ENCODE results near the gene WDR55. TPM values are rescaled to one million over a fixed set of nuclear protein-coding genes. Genes with fewer than 3 reads are reported as not detected.

WDR55 gene
- total and polyA plus RNA-seq, 10 of the 15 experiments (the other 5 are each of a cell fraction or from before 2014, with no cell fraction given): 3.4 to 27.8 (median 20.3) TPM

DNA sequence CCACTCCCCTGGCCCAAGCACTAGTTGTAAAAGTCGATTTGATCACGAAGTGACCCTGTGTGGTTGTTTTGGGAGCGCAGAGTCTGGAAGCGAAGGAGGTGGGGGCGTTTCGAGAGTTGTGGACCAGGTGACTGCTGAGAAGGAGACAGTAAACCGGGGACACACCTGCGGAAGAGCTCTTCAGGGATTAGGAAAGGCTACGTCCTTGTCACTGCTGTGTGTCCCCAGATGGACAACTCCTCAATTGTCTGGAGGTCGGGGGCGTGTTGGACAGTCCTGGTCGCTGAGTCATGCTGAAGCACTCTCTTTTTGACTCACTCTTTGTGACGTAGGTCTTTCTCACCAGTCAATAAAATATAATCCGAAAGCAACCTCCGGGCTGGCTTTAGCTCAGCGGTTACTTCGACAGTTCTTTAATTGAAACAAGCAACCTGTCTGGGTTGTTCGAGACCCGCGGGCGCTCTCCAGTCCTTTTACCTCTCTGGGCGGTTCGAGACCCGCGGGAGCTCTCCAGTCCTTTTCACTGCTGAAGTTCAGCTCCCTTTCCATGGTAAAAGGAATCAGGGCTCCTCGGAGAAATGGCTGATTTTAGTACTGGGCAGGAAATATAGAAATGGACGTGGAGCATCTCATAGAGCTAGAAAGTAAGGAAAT lies 46.3 kb downstream of the WDR55 start (continued):
- TF ChIP-seq TARDBP (IDR thresholded peaks at IDR 0.05; ENCODE audit: borderline replicate concordance) (peak; percentile 99), MEF2A (IDR thresholded peaks at IDR 0.05; ENCODE audit: insufficient read depth, low read depth, low read length) (peak; percentile 77), ZSCAN29 (IDR thresholded peaks at IDR 0.05) (peak; percentile 95), PAX8 (IDR thresholded peaks at IDR 0.05) (no peak), IKZF1 (conservative IDR thresholded peaks at IDR 0.05) (peak; percentile 89), STAT1 (conservative IDR thresholded peaks at IDR 0.05) (peak; percentile 97), GATAD2B (conservative IDR thresholded peaks at IDR 0.05; ENCODE audit: low read depth) (peak; percentile 82), JUND (IDR thresholded peaks at IDR 0.05; ENCODE audit: low read depth, low read length) (peak; percentile 98), IRF4 (IDR thresholded peaks at IDR 0.05; ENCODE audit: low read depth, low read length) (peak; percentile 100), POU2F2 (IDR thresholded peaks at IDR 0.05; ENCODE audit: borderline replicate concordance, low read depth, low read length) (peak; percentile 73; the same call in 2 of the 3 replicates), ZNF217 (IDR thresholded peaks at IDR 0.05) (0 out of 2 replicates have a peak, but pooled peaks have one; percentile 72), BHLHE40 (IDR thresholded peaks at IDR 0.05; ENCODE audit: borderline replicate concordance in 1 of 2, low read depth in 2 of 2, low read length in 1 of 2) (peak; percentile 44 to 50; a peak in 1 of 4 replicates)
- TF ChIP-seq, protein P1, sequence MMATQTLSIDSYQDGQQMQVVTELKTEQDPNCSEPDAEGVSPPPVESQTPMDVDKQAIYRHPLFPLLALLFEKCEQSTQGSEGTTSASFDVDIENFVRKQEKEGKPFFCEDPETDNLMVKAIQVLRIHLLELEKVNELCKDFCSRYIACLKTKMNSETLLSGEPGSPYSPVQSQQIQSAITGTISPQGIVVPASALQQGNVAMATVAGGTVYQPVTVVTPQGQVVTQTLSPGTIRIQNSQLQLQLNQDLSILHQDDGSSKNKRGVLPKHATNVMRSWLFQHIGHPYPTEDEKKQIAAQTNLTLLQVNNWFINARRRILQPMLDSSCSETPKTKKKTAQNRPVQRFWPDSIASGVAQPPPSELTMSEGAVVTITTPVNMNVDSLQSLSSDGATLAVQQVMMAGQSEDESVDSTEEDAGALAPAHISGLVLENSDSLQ (IDR thresholded peaks at IDR 0.05): peak; percentile 60; the same call in 1 of the 2 replicates
- TF ChIP-seq, protein P2, sequence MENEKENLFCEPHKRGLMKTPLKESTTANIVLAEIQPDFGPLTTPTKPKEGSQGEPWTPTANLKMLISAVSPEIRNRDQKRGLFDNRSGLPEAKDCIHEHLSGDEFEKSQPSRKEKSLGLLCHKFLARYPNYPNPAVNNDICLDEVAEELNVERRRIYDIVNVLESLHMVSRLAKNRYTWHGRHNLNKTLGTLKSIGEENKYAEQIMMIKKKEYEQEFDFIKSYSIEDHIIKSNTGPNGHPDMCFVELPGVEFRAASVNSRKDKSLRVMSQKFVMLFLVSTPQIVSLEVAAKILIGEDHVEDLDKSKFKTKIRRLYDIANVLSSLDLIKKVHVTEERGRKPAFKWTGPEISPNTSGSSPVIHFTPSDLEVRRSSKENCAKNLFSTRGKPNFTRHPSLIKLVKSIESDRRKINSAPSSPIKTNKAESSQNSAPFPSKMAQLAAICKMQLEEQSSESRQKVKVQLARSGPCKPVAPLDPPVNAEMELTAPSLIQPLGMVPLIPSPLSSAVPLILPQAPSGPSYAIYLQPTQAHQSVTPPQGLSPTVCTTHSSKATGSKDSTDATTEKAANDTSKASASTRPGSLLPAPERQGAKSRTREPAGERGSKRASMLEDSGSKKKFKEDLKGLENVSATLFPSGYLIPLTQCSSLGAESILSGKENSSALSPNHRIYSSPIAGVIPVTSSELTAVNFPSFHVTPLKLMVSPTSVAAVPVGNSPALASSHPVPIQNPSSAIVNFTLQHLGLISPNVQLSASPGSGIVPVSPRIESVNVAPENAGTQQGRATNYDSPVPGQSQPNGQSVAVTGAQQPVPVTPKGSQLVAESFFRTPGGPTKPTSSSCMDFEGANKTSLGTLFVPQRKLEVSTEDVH (IDR thresholded peaks at IDR 0.05; ENCODE audit: low read depth, partially characterized antibody): peak; percentile 28
- TF ChIP-seq, protein P3, sequence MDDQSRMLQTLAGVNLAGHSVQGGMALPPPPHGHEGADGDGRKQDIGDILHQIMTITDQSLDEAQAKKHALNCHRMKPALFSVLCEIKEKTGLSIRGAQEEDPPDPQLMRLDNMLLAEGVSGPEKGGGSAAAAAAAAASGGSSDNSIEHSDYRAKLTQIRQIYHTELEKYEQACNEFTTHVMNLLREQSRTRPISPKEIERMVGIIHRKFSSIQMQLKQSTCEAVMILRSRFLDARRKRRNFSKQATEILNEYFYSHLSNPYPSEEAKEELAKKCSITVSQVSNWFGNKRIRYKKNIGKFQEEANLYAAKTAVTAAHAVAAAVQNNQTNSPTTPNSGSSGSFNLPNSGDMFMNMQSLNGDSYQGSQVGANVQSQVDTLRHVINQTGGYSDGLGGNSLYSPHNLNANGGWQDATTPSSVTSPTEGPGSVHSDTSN (IDR thresholded peaks at IDR 0.05; ENCODE audit: insufficient replicate concordance, low read depth, low read length): no peak
- TF ChIP-seq, protein P4, sequence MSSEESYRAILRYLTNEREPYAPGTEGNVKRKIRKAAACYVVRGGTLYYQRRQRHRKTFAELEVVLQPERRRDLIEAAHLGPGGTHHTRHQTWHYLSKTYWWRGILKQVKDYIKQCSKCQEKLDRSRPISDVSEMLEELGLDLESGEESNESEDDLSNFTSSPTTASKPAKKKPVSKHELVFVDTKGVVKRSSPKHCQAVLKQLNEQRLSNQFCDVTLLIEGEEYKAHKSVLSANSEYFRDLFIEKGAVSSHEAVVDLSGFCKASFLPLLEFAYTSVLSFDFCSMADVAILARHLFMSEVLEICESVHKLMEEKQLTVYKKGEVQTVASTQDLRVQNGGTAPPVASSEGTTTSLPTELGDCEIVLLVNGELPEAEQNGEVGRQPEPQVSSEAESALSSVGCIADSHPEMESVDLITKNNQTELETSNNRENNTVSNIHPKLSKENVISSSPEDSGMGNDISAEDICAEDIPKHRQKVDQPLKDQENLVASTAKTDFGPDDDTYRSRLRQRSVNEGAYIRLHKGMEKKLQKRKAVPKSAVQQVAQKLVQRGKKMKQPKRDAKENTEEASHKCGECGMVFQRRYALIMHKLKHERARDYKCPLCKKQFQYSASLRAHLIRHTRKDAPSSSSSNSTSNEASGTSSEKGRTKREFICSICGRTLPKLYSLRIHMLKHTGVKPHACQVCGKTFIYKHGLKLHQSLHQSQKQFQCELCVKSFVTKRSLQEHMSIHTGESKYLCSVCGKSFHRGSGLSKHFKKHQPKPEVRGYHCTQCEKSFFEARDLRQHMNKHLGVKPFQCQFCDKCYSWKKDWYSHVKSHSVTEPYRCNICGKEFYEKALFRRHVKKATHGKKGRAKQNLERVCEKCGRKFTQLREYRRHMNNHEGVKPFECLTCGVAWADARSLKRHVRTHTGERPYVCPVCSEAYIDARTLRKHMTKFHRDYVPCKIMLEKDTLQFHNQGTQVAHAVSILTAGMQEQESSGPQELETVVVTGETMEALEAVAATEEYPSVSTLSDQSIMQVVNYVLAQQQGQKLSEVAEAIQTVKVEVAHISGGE (CRISPR knock-in tag; IDR thresholded peaks at IDR 0.05): no peak
- TF ChIP-seq, protein P5, sequence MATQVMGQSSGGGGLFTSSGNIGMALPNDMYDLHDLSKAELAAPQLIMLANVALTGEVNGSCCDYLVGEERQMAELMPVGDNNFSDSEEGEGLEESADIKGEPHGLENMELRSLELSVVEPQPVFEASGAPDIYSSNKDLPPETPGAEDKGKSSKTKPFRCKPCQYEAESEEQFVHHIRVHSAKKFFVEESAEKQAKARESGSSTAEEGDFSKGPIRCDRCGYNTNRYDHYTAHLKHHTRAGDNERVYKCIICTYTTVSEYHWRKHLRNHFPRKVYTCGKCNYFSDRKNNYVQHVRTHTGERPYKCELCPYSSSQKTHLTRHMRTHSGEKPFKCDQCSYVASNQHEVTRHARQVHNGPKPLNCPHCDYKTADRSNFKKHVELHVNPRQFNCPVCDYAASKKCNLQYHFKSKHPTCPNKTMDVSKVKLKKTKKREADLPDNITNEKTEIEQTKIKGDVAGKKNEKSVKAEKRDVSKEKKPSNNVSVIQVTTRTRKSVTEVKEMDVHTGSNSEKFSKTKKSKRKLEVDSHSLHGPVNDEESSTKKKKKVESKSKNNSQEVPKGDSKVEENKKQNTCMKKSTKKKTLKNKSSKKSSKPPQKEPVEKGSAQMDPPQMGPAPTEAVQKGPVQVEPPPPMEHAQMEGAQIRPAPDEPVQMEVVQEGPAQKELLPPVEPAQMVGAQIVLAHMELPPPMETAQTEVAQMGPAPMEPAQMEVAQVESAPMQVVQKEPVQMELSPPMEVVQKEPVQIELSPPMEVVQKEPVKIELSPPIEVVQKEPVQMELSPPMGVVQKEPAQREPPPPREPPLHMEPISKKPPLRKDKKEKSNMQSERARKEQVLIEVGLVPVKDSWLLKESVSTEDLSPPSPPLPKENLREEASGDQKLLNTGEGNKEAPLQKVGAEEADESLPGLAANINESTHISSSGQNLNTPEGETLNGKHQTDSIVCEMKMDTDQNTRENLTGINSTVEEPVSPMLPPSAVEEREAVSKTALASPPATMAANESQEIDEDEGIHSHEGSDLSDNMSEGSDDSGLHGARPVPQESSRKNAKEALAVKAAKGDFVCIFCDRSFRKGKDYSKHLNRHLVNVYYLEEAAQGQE (IDR thresholded peaks at IDR 0.05; ENCODE audit: low read depth, low read length): peak; percentile 92

Data from GM12878 (cell line).